HL-60 (cell line): ENCODE results near the gene MAP7D3.

Experiments used
- GABPA ChIP-seq: IDR thresholded peaks from 2 replicates; pipeline ENCODE4 v1.6.1; 2012; ENCODE audit warnings: low read depth
- POLR2AphosphoS5 ChIP-seq: IDR thresholded peaks from 2 replicates; pipeline ENCODE4 v1.6.1; 2012; ENCODE audit warnings: low read depth
- SPI1 ChIP-seq: IDR thresholded peaks from 2 replicates; pipeline ENCODE4 v1.6.1; 2012; ENCODE audit warnings: low read depth, mild to moderate bottlenecking, borderline replicate concordance
- TF ChIP-seq, protein P1 (sequence below): IDR thresholded peaks from one replicate; pipeline ENCODE4 v1.5.1; 2011; ENCODE audit warnings: low read length, control low read depth, inconsistent platforms; ENCODE audit not compliant: insufficient read depth
- TF ChIP-seq, protein P2 (sequence below): IDR thresholded peaks from 2 replicates; pipeline ENCODE4 v1.6.1; 2012; ENCODE audit warnings: low read depth; ENCODE audit not compliant: insufficient replicate concordance

DNA sequence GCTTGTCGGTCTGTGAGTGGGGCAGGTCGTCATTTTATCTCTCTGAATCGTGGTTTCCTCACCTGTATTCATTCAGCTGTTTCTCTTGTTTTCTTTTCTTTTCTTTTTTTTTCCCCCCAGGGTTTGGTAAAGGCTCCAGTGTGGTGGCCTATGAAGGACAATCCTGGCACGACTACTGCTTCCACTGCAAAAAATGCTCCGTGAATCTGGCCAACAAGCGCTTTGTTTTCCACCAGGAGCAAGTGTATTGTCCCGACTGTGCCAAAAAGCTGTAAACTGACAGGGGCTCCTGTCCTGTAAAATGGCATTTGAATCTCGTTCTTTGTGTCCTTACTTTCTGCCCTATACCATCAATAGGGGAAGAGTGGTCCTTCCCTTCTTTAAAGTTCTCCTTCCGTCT is 41.4 kb downstream of the MAP7D3 start:
- TF ChIP-seq, protein P1, sequence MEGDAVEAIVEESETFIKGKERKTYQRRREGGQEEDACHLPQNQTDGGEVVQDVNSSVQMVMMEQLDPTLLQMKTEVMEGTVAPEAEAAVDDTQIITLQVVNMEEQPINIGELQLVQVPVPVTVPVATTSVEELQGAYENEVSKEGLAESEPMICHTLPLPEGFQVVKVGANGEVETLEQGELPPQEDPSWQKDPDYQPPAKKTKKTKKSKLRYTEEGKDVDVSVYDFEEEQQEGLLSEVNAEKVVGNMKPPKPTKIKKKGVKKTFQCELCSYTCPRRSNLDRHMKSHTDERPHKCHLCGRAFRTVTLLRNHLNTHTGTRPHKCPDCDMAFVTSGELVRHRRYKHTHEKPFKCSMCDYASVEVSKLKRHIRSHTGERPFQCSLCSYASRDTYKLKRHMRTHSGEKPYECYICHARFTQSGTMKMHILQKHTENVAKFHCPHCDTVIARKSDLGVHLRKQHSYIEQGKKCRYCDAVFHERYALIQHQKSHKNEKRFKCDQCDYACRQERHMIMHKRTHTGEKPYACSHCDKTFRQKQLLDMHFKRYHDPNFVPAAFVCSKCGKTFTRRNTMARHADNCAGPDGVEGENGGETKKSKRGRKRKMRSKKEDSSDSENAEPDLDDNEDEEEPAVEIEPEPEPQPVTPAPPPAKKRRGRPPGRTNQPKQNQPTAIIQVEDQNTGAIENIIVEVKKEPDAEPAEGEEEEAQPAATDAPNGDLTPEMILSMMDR: no peak
- TF ChIP-seq, protein P2, sequence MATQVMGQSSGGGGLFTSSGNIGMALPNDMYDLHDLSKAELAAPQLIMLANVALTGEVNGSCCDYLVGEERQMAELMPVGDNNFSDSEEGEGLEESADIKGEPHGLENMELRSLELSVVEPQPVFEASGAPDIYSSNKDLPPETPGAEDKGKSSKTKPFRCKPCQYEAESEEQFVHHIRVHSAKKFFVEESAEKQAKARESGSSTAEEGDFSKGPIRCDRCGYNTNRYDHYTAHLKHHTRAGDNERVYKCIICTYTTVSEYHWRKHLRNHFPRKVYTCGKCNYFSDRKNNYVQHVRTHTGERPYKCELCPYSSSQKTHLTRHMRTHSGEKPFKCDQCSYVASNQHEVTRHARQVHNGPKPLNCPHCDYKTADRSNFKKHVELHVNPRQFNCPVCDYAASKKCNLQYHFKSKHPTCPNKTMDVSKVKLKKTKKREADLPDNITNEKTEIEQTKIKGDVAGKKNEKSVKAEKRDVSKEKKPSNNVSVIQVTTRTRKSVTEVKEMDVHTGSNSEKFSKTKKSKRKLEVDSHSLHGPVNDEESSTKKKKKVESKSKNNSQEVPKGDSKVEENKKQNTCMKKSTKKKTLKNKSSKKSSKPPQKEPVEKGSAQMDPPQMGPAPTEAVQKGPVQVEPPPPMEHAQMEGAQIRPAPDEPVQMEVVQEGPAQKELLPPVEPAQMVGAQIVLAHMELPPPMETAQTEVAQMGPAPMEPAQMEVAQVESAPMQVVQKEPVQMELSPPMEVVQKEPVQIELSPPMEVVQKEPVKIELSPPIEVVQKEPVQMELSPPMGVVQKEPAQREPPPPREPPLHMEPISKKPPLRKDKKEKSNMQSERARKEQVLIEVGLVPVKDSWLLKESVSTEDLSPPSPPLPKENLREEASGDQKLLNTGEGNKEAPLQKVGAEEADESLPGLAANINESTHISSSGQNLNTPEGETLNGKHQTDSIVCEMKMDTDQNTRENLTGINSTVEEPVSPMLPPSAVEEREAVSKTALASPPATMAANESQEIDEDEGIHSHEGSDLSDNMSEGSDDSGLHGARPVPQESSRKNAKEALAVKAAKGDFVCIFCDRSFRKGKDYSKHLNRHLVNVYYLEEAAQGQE: no peak
- TF ChIP-seq POLR2AphosphoS5: no peak
- no peak for TF ChIP-seq SPI1
- TF ChIP-seq GABPA: no peak
